HepG2 (cell line): ENCODE data around the gene ANKUB1. TPM values are rescaled to one million over a fixed set of nuclear protein-coding genes. Genes with fewer than 3 reads are reported as not detected.

Experiments used
- CEBPZ ChIP-seq: IDR thresholded peaks from 2 replicates; pipeline ENCODE4 v1.6.1; 2012; ENCODE audit warnings: low read length, improper control_type of control experiment
- GFI1 ChIP-seq: sonication (generic); formaldehyde crosslinking; IDR thresholded peaks from 2 replicates; pipeline ENCODE4 v1.5.0; 2020; ENCODE audit warnings: missing genetic modification reagents, mild to moderate bottlenecking, borderline replicate concordance
- KMT2A ChIP-seq: sonication (generic); formaldehyde crosslinking; IDR thresholded peaks from 2 replicates; pipeline ENCODE4 v1.4.0; 2020; ENCODE audit warnings: missing genetic modification reagents
- MTF2 ChIP-seq: sonication (generic); formaldehyde crosslinking; IDR thresholded peaks from 2 replicates; pipeline ENCODE4 v1.5.0; 2020; ENCODE audit warnings: missing genetic modification reagents, borderline replicate concordance
- NFE2L2 ChIP-seq: fragments of 150-350 bp; IDR thresholded peaks from 2 replicates; pipeline ENCODE4 v1.6.1; 2014; ENCODE audit warnings: low read length
- RELA ChIP-seq: sonication (generic); formaldehyde crosslinking; IDR thresholded peaks from 2 replicates; pipeline ENCODE4 v1.4.0; 2020; ENCODE audit warnings: missing genetic modification reagents
- REXO4 ChIP-seq: sonication (generic); formaldehyde crosslinking; IDR thresholded peaks from 2 replicates; pipeline ENCODE4 v1.8.0; 2022; ENCODE audit warnings: missing genetic modification reagents, mild to moderate bottlenecking, borderline replicate concordance
- SMARCC2 ChIP-seq: fragments of 450-650 bp; IDR thresholded peaks from 2 replicates; pipeline ENCODE4 v1.6.1; 2017; ENCODE audit warnings: antibody characterized with exemption, mild to moderate bottlenecking
- STAT5B ChIP-seq: sonication (generic); formaldehyde crosslinking; IDR thresholded peaks from 2 replicates; pipeline ENCODE4 v1.4.0; 2020; ENCODE audit warnings: missing genetic modification reagents
- U2AF2 ChIP-seq: fragments of 200-400 bp; formaldehyde crosslinking; IDR thresholded peaks from 2 replicates; pipeline ENCODE4 v1.6.1; 2017; ENCODE audit warnings: low read depth, mild to moderate bottlenecking, low read length
- ZFP1 ChIP-seq: IDR thresholded peaks from 2 replicates; pipeline ENCODE4 v1.6.1; 2016
- ZFP36 ChIP-seq: fragments of 150-350 bp; IDR thresholded peaks from 2 replicates; pipeline ENCODE4 v1.6.1; 2018; ENCODE audit warnings: borderline replicate concordance, low read length, low read depth; ENCODE audit not compliant: partially characterized antibody
- ZNF570 ChIP-seq: sonication (generic); formaldehyde crosslinking; IDR thresholded peaks from 2 replicates; pipeline ENCODE4 v1.4.0; 2020; ENCODE audit warnings: mild to moderate bottlenecking, missing genetic modification reagents, borderline replicate concordance
- ZNF605 ChIP-seq: sonication (generic); formaldehyde crosslinking; IDR thresholded peaks from 2 replicates; pipeline ENCODE4 v1.8.0; 2022; ENCODE audit warnings: mild to moderate bottlenecking, missing genetic modification reagents
- ZNF766 ChIP-seq: sonication (generic); formaldehyde crosslinking; IDR thresholded peaks from 2 replicates; pipeline ENCODE4 v1.5.0; 2020; ENCODE audit warnings: missing genetic modification reagents, borderline replicate concordance
- ZNF816 ChIP-seq: sonication (generic); formaldehyde crosslinking; IDR thresholded peaks from 2 replicates; pipeline ENCODE4 v1.8.0; 2022; ENCODE audit warnings: missing genetic modification reagents, mild to moderate bottlenecking, borderline replicate concordance
- ZNF841 ChIP-seq: sonication (generic); formaldehyde crosslinking; IDR thresholded peaks from 2 replicates; pipeline ENCODE4 v1.8.1; 2023; ENCODE audit warnings: missing genetic modification reagents, borderline replicate concordance
- ZNF891 ChIP-seq: sonication (generic); formaldehyde crosslinking; IDR thresholded peaks from 2 replicates; pipeline ENCODE4 v1.5.0; 2020; ENCODE audit warnings: mild to moderate bottlenecking, missing genetic modification reagents
- polyA plus RNA-seq, 8 experiments: library from polyadenylated mRNA; depleted of rRNA in 3 of 8; stranded (reverse) in 7 of 8; unstranded in 1 of 8; fragments of >200 nt; fragmentation: Illumina TruSeq in 4 of 8; extraction: Trizol in 4 of 8; gene quantifications; 2 replicates each; pipeline versions ENCODE4 v1.2.1 to v1.2.3, GENCODE V29; 2011 to 2016; ENCODE audit warnings: low read depth in 4 of 8, missing spikeins in 1 of 8, mixed read lengths in 1 of 8; ENCODE audit not compliant: insufficient read depth in 1 of 8
- total RNA-seq, 5 experiments: library from RNA; depleted of rRNA; stranded (reverse); fragments of >200 nt; fragmentation: Illumina TruSeq; extraction: Trizol; gene quantifications; 2 replicates each; pipeline ENCODE4 v1.2.3, GENCODE V29; 2016; ENCODE audit warnings: low read depth in 1 of 5
- TF ChIP-seq, protein P1 (sequence below): IDR thresholded peaks from 2 replicates; pipeline ENCODE4 v1.6.1; 2016; ENCODE audit warnings: mild to moderate bottlenecking
- TF ChIP-seq, protein P2 (sequence below): IDR thresholded peaks from 2 replicates; pipeline ENCODE4 v1.6.1; 2016; ENCODE audit warnings: control low read depth
- TF ChIP-seq, protein P3 (sequence below): sonication (generic); formaldehyde crosslinking; IDR thresholded peaks from 2 replicates; pipeline ENCODE4 v1.8.0; 2022; ENCODE audit warnings: mild to moderate bottlenecking, missing genetic modification reagents; ENCODE audit not compliant: insufficient replicate concordance
- TF ChIP-seq, protein P4 (sequence below): sonication (generic); formaldehyde crosslinking; IDR thresholded peaks from 2 replicates; pipeline ENCODE4 v1.5.1; 2020; ENCODE audit warnings: missing genetic modification reagents, mild to moderate bottlenecking, borderline replicate concordance

ANKUB1 gene
- total and polyA plus RNA-seq, 2 of the 13 experiments (the other 11 are each of a cell fraction or from before 2014, with no cell fraction given), result not detected

GRCh38 chr3:149752051-149752787 lies 40.1 kb downstream of the ANKUB1 start, which contains the start of gene COMMD2 (continued):
- TF ChIP-seq ZNF816, result peak; percentile 47; the same call in 1 of the 2 replicates
- TF ChIP-seq U2AF2, result no peak
- TF ChIP-seq ZNF570 (CRISPR knock-in tag), result no peak
- 0 out of 2 replicates have a peak, but pooled peaks have one; percentile 48 for TF ChIP-seq ZNF841
- no peak for TF ChIP-seq SMARCC2
- no peak for TF ChIP-seq ZFP1 (CRISPR knock-in tag)
- peak; percentile 89 for TF ChIP-seq ZNF605 (CRISPR knock-in tag)
- peak; percentile 47; the same call in 1 of the 2 replicates for TF ChIP-seq GFI1 (CRISPR knock-in tag)
- peak; percentile 89 for TF ChIP-seq ZNF766 (CRISPR knock-in tag)
- 0 out of 2 replicates have a peak, but pooled peaks have one; percentile 27 for TF ChIP-seq MTF2 (CRISPR knock-in tag)
- TF ChIP-seq, protein P1, sequence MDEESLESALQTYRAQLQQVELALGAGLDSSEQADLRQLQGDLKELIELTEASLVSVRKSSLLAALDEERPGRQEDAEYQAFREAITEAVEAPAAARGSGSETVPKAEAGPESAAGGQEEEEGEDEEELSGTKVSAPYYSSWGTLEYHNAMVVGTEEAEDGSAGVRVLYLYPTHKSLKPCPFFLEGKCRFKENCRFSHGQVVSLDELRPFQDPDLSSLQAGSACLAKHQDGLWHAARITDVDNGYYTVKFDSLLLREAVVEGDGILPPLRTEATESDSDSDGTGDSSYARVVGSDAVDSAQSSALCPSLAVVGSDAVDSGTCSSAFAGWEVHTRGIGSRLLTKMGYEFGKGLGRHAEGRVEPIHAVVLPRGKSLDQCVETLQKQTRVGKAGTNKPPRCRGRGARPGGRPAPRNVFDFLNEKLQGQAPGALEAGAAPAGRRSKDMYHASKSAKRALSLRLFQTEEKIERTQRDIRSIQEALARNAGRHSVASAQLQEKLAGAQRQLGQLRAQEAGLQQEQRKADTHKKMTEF (CRISPR knock-in tag), result peak; percentile 89
- TF ChIP-seq ZNF891 (CRISPR knock-in tag), result peak; percentile 94
- no peak for TF ChIP-seq REXO4 (CRISPR knock-in tag)
- TF ChIP-seq KMT2A (CRISPR knock-in tag), result peak; percentile 100
- TF ChIP-seq NFE2L2, result no peak
- TF ChIP-seq CEBPZ, result no peak
- TF ChIP-seq, protein P2, sequence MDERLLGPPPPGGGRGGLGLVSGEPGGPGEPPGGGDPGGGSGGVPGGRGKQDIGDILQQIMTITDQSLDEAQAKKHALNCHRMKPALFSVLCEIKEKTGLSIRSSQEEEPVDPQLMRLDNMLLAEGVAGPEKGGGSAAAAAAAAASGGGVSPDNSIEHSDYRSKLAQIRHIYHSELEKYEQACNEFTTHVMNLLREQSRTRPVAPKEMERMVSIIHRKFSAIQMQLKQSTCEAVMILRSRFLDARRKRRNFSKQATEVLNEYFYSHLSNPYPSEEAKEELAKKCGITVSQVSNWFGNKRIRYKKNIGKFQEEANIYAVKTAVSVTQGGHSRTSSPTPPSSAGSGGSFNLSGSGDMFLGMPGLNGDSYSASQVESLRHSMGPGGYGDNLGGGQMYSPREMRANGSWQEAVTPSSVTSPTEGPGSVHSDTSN, result no peak
- TF ChIP-seq, protein P3, sequence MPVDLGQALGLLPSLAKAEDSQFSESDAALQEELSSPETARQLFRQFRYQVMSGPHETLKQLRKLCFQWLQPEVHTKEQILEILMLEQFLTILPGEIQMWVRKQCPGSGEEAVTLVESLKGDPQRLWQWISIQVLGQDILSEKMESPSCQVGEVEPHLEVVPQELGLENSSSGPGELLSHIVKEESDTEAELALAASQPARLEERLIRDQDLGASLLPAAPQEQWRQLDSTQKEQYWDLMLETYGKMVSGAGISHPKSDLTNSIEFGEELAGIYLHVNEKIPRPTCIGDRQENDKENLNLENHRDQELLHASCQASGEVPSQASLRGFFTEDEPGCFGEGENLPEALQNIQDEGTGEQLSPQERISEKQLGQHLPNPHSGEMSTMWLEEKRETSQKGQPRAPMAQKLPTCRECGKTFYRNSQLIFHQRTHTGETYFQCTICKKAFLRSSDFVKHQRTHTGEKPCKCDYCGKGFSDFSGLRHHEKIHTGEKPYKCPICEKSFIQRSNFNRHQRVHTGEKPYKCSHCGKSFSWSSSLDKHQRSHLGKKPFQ (CRISPR knock-in tag), result no peak
- no peak for TF ChIP-seq STAT5B (CRISPR knock-in tag)
- 0 out of 2 replicates have a peak, but pooled peaks have one; percentile 39 for TF ChIP-seq RELA (CRISPR knock-in tag)
- TF ChIP-seq ZFP36, result peak; percentile 38
- TF ChIP-seq, protein P4, sequence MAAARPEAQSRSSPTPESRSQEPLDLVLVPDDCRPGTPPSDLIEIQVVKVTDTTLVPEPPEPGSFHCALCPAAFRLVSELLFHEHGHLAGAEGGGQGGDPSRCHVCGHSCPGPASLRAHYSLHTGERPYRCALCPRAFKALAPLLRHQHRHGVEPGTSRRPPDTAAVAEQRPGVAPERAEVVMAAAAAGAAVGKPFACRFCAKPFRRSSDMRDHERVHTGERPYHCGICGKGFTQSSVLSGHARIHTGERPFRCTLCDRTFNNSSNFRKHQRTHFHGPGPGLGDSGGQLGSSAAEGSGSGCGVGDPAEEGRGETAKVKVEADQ (CRISPR knock-in tag), result peak; percentile 89
